GM12892 (cell line): ENCODE results near the gene ZNF385D.

ENCODE experiments used
- DNase-seq: peaks from one replicate; pipeline ENCODE4 v3.0.0; 2011; ENCODE audit not compliant: insufficient read length
- FAIRE-seq: peaks from 2 replicates; lab custom pipeline; 2011; peaks lifted over from hg19 to GRCh38; lab: Jason Lieb, UNC
- POLR2A ChIP-seq: IDR thresholded peaks from 2 replicates; pipeline ENCODE4 v1.6.1; 2011; ENCODE audit warnings: low read depth, low read length, control low read depth
- POLR2AphosphoS5 ChIP-seq: IDR thresholded peaks from 2 replicates; pipeline ENCODE4 v1.6.1; 2011; ENCODE audit warnings: low read depth, low read length, control low read depth
- TAF1 ChIP-seq: IDR thresholded peaks from 2 replicates; pipeline ENCODE4 v1.6.1; 2011; ENCODE audit warnings: low read depth, mild to moderate bottlenecking, control low read depth, low read length, borderline replicate concordance

Gene ZNF385D

DNA sequence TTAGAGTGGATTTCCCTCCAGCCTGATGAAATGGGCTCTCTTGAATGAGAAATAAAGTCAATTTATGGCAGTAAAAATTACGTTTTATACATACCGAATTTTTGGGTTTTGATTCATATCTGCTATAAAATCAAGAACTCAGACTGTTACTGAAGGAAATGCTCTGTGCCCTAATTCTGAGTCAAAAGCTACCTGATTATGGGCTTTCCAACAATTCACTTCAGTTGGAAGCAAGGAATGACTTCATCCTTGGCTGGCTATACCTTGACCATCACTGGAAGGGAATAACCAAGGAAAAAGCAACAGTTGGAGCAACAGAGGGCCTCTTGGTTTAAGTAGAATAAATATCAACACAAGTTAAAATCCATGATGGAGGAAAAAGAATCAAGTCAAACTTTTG is 88.6 kb downstream of the ZNF385D start:
- no peak for DNase-seq
- FAIRE-seq = no peak
- TF ChIP-seq TAF1 = no peak

DNA sequence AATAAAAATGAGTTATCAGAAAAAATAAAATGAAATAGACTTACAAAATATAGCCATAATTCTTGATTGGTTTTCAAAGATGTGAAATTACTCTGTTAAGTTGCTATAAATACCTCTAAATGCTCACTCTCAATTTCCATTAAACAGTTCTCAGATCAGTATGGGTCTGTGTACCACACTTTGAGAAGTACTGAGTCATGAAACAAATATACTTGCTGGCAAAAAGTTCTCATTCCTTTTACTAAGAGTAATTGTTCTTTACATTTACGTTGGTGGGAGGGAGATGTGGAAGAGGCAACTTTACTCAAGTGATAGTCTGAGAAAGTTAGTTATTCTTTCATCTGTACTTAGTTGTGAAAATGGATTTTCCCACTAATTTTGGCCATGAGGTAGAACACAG is 96.3 kb downstream of the ZNF385D start:
- no peak for FAIRE-seq

DNA sequence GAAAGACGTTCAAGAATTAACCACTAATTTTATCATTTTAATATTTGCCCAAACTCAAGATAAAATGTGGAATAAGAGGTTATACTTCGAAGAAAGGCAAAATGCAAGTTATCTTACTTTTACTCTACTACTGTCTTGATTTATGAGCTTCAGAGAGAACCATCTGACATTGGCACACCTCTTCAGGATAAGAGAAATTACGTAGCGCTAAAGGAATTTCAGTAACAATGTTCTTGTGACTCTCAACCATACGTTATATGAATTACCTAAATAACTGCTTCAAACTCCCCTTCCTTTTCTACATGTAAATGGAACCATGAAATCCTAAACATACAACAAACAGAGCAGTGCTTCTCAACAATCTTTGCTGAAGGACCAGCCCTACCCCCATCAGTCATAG is 96.8 kb downstream of the ZNF385D start:
- DNase-seq = no peak
- no peak for FAIRE-seq
- no peak for TF ChIP-seq TAF1
- TF ChIP-seq POLR2AphosphoS5 = no peak
- no peak for TF ChIP-seq POLR2A

More for the DNA sequence above, 96.3 kb downstream of the ZNF385D start:
- DNase-seq = no peak
- TF ChIP-seq POLR2A (no peak), TAF1 (no peak), POLR2AphosphoS5 (no peak)

DNA sequence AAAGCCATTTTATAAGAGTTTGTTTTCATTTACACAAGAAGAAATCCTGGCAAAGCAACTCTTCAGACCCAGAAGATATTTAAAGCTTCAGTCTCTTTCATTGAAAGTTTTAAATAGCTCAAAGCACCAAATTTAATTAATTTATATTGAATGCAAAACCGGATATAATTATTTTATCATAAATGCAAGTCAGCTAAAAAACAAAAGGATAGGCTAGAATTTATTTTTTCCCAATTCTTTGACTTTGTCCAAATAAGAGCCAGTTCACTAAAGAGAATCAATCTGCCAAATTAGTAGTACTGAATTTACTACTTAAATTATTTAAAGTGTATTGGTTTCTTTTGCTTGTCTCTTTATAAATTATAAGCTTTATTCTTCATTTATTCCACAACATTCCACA is 101.5 kb downstream of the ZNF385D start:
- no peak for TF ChIP-seq POLR2A
- no peak for TF ChIP-seq TAF1
- TF ChIP-seq POLR2AphosphoS5 = no peak
- no peak for FAIRE-seq

DNA sequence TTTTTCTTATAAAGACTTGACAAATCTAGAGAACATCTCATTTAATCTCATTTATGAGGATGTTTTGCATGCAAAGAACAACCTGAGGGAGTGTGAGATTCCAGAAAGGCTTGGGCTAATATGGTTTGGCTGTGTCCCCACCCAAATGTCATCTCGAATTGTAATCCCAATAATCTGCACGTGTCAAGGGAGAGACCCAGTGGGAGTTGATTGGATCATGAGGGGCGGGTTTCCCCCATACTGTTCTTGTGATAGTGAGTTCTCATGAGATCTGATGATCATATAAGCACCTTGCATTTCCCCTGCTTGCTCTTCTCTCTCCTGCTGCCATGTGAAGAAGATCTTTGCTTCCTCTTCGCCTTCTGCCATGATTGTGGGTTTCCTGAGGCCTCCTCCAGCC is 103.0 kb downstream of the ZNF385D start:
- DNase-seq (no peak), FAIRE-seq (no peak)
- no peak for TF ChIP-seq POLR2AphosphoS5
- no peak for TF ChIP-seq TAF1
- no peak for TF ChIP-seq POLR2A

More for the DNA sequence above, 101.5 kb downstream of the ZNF385D start:
- no peak for DNase-seq

DNA sequence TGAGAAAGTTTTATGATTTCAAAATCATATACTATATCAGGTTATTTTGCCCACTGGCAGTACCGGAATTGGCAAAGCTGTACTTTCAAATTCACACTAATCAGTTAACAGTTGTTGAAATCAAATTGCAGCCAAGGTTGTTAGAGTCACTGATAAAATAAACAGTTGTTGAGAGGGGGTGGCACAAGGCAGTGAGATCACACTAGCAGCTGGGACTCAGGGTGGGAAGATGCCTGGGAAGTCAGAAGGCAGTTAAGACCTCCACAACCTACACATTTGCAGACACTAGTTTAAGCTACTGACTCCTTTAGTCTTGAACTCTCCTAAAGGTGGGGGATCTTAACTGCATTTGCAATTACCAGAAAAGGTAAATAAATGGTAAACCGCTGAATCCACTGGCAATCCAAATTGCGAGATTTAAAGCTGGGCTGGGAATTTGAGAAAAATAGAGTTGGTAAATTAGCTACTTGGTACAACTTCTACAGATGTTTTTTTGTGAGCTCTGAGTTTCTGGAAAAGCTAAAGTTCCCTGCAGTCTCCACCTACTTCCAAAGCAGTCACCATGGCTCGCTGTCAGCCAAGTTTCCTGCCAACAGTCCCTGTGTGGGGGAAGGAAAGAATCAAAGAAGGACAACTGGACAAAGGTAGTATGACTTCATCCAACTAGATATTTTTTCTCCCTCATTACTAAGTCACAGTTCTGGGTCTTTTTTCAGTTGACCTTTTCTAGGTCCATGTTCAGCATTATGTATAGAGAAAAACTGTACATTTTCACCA is 105.7 kb downstream of the ZNF385D start:
- FAIRE-seq (no peak), DNase-seq (no peak)
- TF ChIP-seq POLR2A (no peak), POLR2AphosphoS5 (no peak), TAF1 (no peak)

DNA sequence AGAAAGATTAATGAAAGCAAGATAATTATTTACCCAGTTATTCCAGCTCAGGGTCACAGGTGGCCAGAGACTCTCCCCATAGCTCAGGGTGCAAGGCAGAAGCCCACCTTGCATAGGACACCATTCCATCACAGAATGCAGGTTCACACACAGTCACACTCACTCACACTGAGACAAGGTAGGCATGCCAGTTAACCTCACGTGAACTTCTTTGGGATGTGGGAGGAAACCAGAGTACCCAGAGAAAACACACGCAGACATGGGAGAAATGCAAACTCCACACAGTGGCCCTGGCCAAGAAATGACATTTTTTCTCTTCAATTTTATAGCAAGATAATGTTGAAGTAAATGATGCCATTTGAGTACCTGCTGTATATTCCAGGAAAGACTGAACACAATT is 106.7 kb downstream of the ZNF385D start:
- DNase-seq (no peak), FAIRE-seq (no peak)

DNA sequence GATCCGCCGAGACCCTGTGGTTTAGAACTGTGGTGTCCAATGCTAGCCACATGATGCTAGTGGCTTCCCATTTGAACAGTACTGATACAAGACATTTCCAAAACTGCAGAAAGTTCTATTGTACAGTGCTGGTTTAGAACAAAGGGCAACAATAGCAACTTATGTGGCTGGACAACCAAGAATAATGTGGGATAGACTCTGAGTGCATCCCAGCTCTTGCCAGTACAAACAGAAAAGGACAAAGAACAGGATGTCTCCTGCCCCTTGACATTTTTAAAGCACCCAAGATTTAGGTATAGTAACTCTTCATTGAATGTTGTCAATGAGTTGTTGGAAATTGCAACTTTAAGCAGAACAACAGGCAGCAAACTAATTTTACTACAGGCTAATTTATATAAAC is 107.3 kb downstream of the ZNF385D start:
- FAIRE-seq (no peak), DNase-seq (no peak)
- no peak for TF ChIP-seq POLR2A
- no peak for TF ChIP-seq TAF1
- no peak for TF ChIP-seq POLR2AphosphoS5

More for the DNA sequence above, 106.7 kb downstream of the ZNF385D start:
- no peak for TF ChIP-seq POLR2AphosphoS5
- TF ChIP-seq TAF1 = no peak
- no peak for TF ChIP-seq POLR2A

DNA sequence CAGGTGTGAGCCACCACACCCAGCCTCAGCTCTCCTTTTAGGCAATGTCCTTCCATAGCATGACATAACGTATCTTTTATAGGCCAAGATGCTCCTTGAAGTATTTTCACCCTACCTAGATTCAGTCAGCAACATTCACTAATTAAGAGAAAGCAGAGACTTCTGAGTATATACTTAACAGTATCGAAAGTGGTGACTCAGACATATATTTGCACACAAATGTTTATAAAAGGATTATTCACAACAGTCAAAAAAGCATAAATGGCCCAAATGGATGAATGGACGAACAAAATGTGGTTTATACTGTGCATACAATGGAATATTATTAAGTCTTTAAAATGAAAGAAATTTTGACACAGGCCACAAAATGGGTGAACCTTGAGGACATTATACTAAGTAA is 108.6 kb downstream of the ZNF385D start:
- no peak for FAIRE-seq
- no peak for TF ChIP-seq POLR2AphosphoS5
- TF ChIP-seq POLR2A = no peak
- DNase-seq = no peak

DNA sequence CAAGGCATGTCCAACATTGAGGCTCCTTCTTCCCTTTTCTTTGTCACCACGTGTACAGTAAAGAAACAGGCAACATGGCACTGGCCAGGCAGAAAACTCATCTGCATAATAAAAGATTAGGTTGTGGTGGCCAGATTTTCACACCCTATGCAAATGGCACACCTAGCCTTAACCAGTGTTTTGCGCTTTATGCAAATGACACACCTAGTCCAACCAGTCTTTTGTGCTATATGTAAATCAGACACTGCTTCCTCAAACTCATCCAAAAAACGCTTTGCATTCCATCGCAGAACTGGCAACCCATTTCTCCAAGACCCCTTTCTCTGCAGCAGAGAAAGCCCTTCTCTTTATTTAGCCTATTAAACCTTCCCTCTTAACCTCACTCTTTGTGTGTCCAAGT is 109.1 kb downstream of the ZNF385D start:
- FAIRE-seq = no peak
- no peak for TF ChIP-seq TAF1
- TF ChIP-seq POLR2A = no peak
- TF ChIP-seq POLR2AphosphoS5 = no peak
- no peak for DNase-seq

DNA sequence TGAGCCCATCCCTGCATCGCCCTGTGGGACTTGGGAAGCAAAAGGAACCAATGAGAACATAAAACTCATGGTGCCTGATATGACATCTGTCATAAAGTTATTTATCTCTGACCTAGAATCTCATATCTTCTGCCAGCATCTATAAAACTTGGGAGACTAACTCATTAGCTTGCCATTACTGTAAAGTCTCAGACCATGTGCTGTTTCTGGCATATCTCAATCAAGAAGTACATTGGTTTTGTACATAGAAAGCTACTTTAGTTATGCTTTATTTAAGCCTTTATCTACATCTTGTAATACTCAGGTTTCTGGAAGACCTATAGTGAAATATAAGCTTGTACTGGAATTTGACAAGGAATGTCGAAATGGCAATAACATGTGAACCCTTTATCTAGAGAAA is 112.5 kb downstream of the ZNF385D start:
- FAIRE-seq (no peak), DNase-seq (no peak)
- TF ChIP-seq POLR2A (no peak), TAF1 (no peak), POLR2AphosphoS5 (no peak)

DNA sequence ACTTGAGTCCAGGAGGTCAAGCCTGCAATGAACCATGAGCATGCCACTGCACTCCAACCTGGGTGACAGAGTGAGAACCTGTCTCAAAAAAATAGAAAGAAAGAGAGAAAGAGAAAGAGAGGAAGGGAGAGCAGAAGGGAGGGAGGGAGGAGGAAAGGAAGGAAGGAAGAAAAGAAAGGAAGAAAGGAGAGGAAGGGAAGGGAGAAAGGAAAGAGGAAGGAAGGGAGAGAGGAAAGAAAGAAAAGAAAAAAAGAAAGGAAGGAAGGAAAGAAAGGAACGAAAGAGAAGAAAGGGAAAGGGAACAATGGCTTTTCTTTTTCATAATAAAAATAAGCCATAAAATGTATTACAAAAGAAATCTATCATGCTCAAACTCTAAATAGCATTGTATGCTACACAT is 116.9 kb downstream of the ZNF385D start:
- TF ChIP-seq TAF1 (no peak), POLR2AphosphoS5 (no peak), POLR2A (no peak)
- FAIRE-seq = no peak
- DNase-seq = no peak
